GM23338 (cell line): Measurements from ENCODE around the gene MRPL38. TPM values are rescaled to one million over a fixed set of nuclear protein-coding genes. Genes with fewer than 3 reads are reported as not detected.

Experiments
- ATAC-seq: fragments of 200-7000 bp; cut with Tn5 transposase; 3 replicates; pipeline ENCODE4 v1.9.1; 2020
- DNase-seq: peaks from one replicate; pipeline ENCODE4 v3.0.0-alpha.2; 2015; ENCODE audit warnings: low spot score
- H2AFZ ChIP-seq: fragments of 200-600 bp; sonication (generic); 2 replicates; pipeline ENCODE4 v1.8.0; 2016; ENCODE audit warnings: antibody characterized with exemption, mild to moderate bottlenecking, moderate library complexity
- H3F3A ChIP-seq: fragments of 200-600 bp; sonication (generic); replicated peaks from 2 replicates; pipeline ENCODE4 v1.8.0; 2017; ENCODE audit warnings: antibody characterized with exemption, mixed run types, low read depth
- H3K27ac ChIP-seq: fragments of 200-600 bp; sonication (generic); 2 replicates; pipeline ENCODE4 v1.6.1; 2016; ENCODE audit warnings: low read depth
- H3K27me3 ChIP-seq: fragments of 200-600 bp; sonication (generic); 2 replicates; pipeline ENCODE4 v1.8.0; 2016; ENCODE audit warnings: mild to moderate bottlenecking, mixed run types, moderate library complexity; ENCODE audit not compliant: insufficient read depth
- H3K36me3 ChIP-seq: fragments of 200-600 bp; sonication (generic); 2 replicates; pipeline ENCODE4 v1.8.0; 2016; ENCODE audit warnings: mild to moderate bottlenecking; ENCODE audit not compliant: insufficient read depth
- H3K4me1 ChIP-seq: fragments of 200-600 bp; sonication (generic); 2 replicates; pipeline ENCODE4 v1.8.0; 2016; ENCODE audit warnings: mild to moderate bottlenecking, moderate library complexity; ENCODE audit not compliant: insufficient read depth
- H3K4me2 ChIP-seq: fragments of 200-600 bp; sonication (generic); 2 replicates; pipeline ENCODE4 v1.7.1; 2017; ENCODE audit warnings: mixed run types
- H3K4me3 ChIP-seq: fragments of 200-600 bp; sonication (generic); 2 replicates; pipeline ENCODE4 v1.6.1; 2016; ENCODE audit warnings: mixed run types
- H3K79me2 ChIP-seq: fragments of 200-600 bp; sonication (generic); replicated peaks from 2 replicates; pipeline ENCODE4 v1.8.0; 2017; ENCODE audit warnings: mild to moderate bottlenecking; ENCODE audit not compliant: insufficient read depth
- H3K9me2 ChIP-seq: fragments of 200-600 bp; sonication (generic); 2 replicates; pipeline ENCODE4 v1.8.0; 2017; ENCODE audit not compliant: insufficient read depth
- H4K20me1 ChIP-seq: fragments of 200-600 bp; sonication (generic); replicated peaks from 2 replicates; pipeline ENCODE4 v1.8.0; 2017; ENCODE audit warnings: mild to moderate bottlenecking; ENCODE audit not compliant: insufficient read depth
- H3K27ac Mint-ChIP-seq: 2 replicates; pipeline ENCODE4 v1.8.0; 2020; ENCODE audit warnings: inconsistent platforms, mild to moderate bottlenecking, moderate library complexity, mixed read lengths
- H3K27me3 Mint-ChIP-seq: 3 replicates; pipeline ENCODE4 v1.8.0; 2022; ENCODE audit warnings: low read depth, mild to moderate bottlenecking, moderate library complexity, mixed read lengths, inconsistent platforms; ENCODE audit not compliant: insufficient read depth, poor library complexity
- H3K36me3 Mint-ChIP-seq: 3 replicates; pipeline ENCODE4 v1.8.0; 2021; ENCODE audit warnings: low read depth, mild to moderate bottlenecking, inconsistent platforms, moderate library complexity, mixed read lengths
- H3K4me1 Mint-ChIP-seq: 3 replicates; pipeline ENCODE4 v1.8.0; 2020; ENCODE audit warnings: mild to moderate bottlenecking, inconsistent platforms, mixed read lengths
- H3K4me3 Mint-ChIP-seq: 3 replicates; pipeline ENCODE4 v1.8.0; 2021; ENCODE audit warnings: moderate library complexity, mild to moderate bottlenecking, inconsistent platforms, mixed read lengths
- H3K9me3 Mint-ChIP-seq: 3 replicates; pipeline ENCODE4 v1.8.0; 2020; ENCODE audit warnings: moderate library complexity, mild to moderate bottlenecking, inconsistent platforms, mixed read lengths
- CREB1 ChIP-seq: fragments of 250-450 bp; sonication (Bioruptor Pico); IDR thresholded peaks from 2 replicates; pipeline ENCODE4 v1.5.0; 2020; ENCODE audit warnings: low read depth, mild to moderate bottlenecking, moderate library complexity
- EZH2 ChIP-seq: fragments of 200-600 bp; sonication (generic); IDR thresholded peaks from one replicate; pipeline ENCODE4 v1.8.0; 2017; ENCODE audit warnings: antibody characterized with exemption, mild to moderate bottlenecking, low read depth; ENCODE audit not compliant: unreplicated experiment
- EZH2phosphoT487 ChIP-seq: fragments of 200-600 bp; sonication (generic); IDR thresholded peaks from one replicate; pipeline ENCODE4 v1.8.1; 2018; ENCODE audit warnings: antibody characterized with exemption; ENCODE audit not compliant: unreplicated experiment
- JUNB ChIP-seq: IDR thresholded peaks from one replicate; pipeline ENCODE4 v1.6.1; 2016; ENCODE audit warnings: antibody characterized with exemption; ENCODE audit not compliant: unreplicated experiment
- NANOG ChIP-seq: IDR thresholded peaks from 2 replicates; pipeline ENCODE4 v1.6.1; 2016; ENCODE audit warnings: antibody characterized with exemption, borderline replicate concordance
- REST ChIP-seq: IDR thresholded peaks from one replicate; pipeline ENCODE4 v1.6.1; 2018; ENCODE audit warnings: antibody characterized with exemption; ENCODE audit not compliant: unreplicated experiment
- STAT1 ChIP-seq: IDR thresholded peaks from one replicate; pipeline ENCODE4 v1.6.1; 2016; ENCODE audit warnings: antibody characterized with exemption; ENCODE audit not compliant: unreplicated experiment
- ZNF114 ChIP-seq: fragments of 250-450 bp; sonication (Bioruptor Pico); IDR thresholded peaks from 2 replicates; pipeline ENCODE4 v1.5.0; 2020; ENCODE audit warnings: mild to moderate bottlenecking, moderate library complexity
- ZNF462 ChIP-seq: fragments of 250-450 bp; sonication (Bioruptor Pico); IDR thresholded peaks from 2 replicates; pipeline ENCODE4 v1.5.0; 2020; ENCODE audit warnings: mild to moderate bottlenecking, moderate library complexity
- polyA plus RNA-seq: library from polyadenylated mRNA; unstranded; fragments of >200 nt; fragmentation: Nextera tagmentation; extraction: Ambion mirVana; gene quantifications from 2 replicates; pipeline ENCODE4 v1.2.1, GENCODE V29; 2016
- total RNA-seq: library from RNA; depleted of rRNA; stranded (reverse); fragments of >200 nt; shearing (Covaris generic); gene quantifications from 2 replicates; pipeline ENCODE4 v1.2.3, GENCODE V29; 2014

Gene MRPL38
- total and polyA plus RNA-seq, 2 experiments from 2014 or later, result 63.6 to 90.0 TPM

- TF ChIP-seq EZH2 (no peak), ZNF114 (no peak), ZNF462 (CRISPR knock-in tag) (no peak), EZH2phosphoT487 (no peak), NANOG (no peak)
Observed at GRCh38 chr17:75913537-75914210, 9.0 kb upstream of the MRPL38 start (continued).

- no peaks in the 10 kb centered on the region for H3K36me3 ChIP-seq
- Mint-ChIP-seq H3K36me3 (peaks cover 2% of the 10 kb centered on the region; the same call in 2 of the 3 replicates), H3K4me3 (no peak overlapping the region), H3K9me3 (no peaks in the 10 kb centered on the region), H3K27ac (no peak overlapping the region), H3K4me1 (no peaks in the 10 kb centered on the region; the same call in 2 of the 3 replicates), H3K27me3 (peaks cover 6% of the 10 kb centered on the region)
- ATAC-seq (peak; percentile 87), DNase-seq (peak; percentile 53)
- H3K27ac ChIP-seq, result no peak overlapping the region
- H3K9me2 ChIP-seq, result no peaks in the 10 kb centered on the region
- H3K4me2 ChIP-seq, result no peak overlapping the region
- TF ChIP-seq REST (no peak), CREB1 (CRISPR knock-in tag) (no peak), JUNB (no peak), STAT1 (no peak)
- H4K20me1 ChIP-seq, result no peaks in the 10 kb centered on the region
- no peaks in the 10 kb centered on the region for H3K79me2 ChIP-seq
- H3K4me1 ChIP-seq, result no peaks in the 10 kb centered on the region; the same call in 1 of the 2 replicates
- no peak overlapping the region for H3K4me3 ChIP-seq
- H3K27me3 ChIP-seq, result no peaks in the 10 kb centered on the region
- H2AFZ ChIP-seq, result no peak overlapping the region
- 0 out of 2 replicates have a peak, but pooled peaks cover 4% of the 10 kb centered on the region for H3F3A ChIP-seq
Observed at GRCh38 chr17:75910699-75911098, 6.0 kb upstream of the MRPL38 start.
